Panc1 (cell line): ENCODE results near the gene MDGA2.

Experiments
- CTCF ChIP-seq: fragments of 450-650 bp; IDR thresholded peaks from 2 replicates; pipeline ENCODE4 v1.5.1; 2017; ENCODE audit warnings: mild to moderate bottlenecking
- POLR2AphosphoS5 ChIP-seq: IDR thresholded peaks from 2 replicates; pipeline ENCODE4 v1.6.1; 2012; ENCODE audit warnings: mild to moderate bottlenecking, low read depth, low read length, moderate library complexity

DNA sequence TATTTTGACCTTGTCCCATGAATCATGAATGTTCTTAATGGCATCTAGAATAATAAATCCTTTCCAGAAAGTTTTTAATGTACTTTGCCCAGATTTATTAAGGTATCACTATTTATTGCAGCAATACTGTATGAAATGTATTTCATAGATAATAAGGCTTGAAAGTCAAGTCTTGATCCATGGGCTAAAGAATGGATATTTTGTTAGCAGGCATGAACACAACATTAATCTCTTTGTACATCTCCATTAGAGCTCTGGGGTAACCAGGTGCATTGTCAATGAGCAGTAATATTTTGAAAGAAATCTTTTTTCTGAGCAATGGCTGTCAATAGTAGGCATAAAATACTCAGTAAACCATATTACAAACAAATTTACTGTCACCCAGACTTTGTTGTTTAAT is 882.3 kb downstream of the MDGA2 start:
- TF ChIP-seq POLR2AphosphoS5 = no peak
- no peak for TF ChIP-seq CTCF
